ENCODE measurements around the gene UBXN10.

The UBXN10 gene

GRCh38 chr1:20192871-20193411 is 7.0 kb downstream of the UBXN10 start:
- peaks cover 11% of the 10 kb centered on the region for H3K4me1 ChIP-seq (ENCODE audit: control insufficient read depth, insufficient read depth, low read length, poor library complexity, severe bottlenecking)
- no peaks in the 10 kb centered on the region for H3K36me3 ChIP-seq (ENCODE audit: control insufficient read depth, insufficient read depth, low read length)
- no peaks in the 10 kb centered on the region for H3K9me3 ChIP-seq (ENCODE audit: control insufficient read depth, low read length)
- H3K27ac ChIP-seq (ENCODE audit: low read depth, low read length, severe bottlenecking), result no peak overlapping the region
- 100% methylated on average over 1 of the region's 1 CpG for WGBS, 2 experiments (ENCODE audit: insufficient coverage in 2 of 2)
- H3K4me3 ChIP-seq (ENCODE audit: extremely low read depth, insufficient read depth, low read length, poor library complexity, severe bottlenecking), result no peak overlapping the region

- Histone ChIP-seq H3K4me1 (ENCODE audit: control insufficient read depth, insufficient read depth, low read length, poor library complexity, severe bottlenecking) (peaks cover 2% of the 10 kb centered on the region), H3K27ac (ENCODE audit: low read depth, low read length, severe bottlenecking) (no peak overlapping the region), H3K36me3 (ENCODE audit: control insufficient read depth, insufficient read depth, low read length) (no peaks in the 10 kb centered on the region), H3K9me3 (ENCODE audit: control insufficient read depth, low read length) (no peaks in the 10 kb centered on the region), H3K4me3 (ENCODE audit: extremely low read depth, insufficient read depth, low read length, poor library complexity, severe bottlenecking) (no peak overlapping the region)
- WGBS, 2 experiments (ENCODE audit: insufficient coverage in 2 of 2), result 83 to 85% methylated on average over 2 of the region's 2 CpGs
Observed at GRCh38 chr1:20194224-20194623, 8.3 kb downstream of the UBXN10 start.

GRCh38 chr1:20194757-20195461 is 9.0 kb downstream of the UBXN10 start:
- Histone ChIP-seq H3K36me3 (ENCODE audit: control insufficient read depth, insufficient read depth, low read length) (no peaks in the 10 kb centered on the region), H3K9me3 (ENCODE audit: control insufficient read depth, low read length) (no peaks in the 10 kb centered on the region), H3K4me1 (ENCODE audit: control insufficient read depth, insufficient read depth, low read length, poor library complexity, severe bottlenecking) (no peaks in the 10 kb centered on the region), H3K27ac (ENCODE audit: low read depth, low read length, severe bottlenecking) (no peak overlapping the region), H3K4me3 (ENCODE audit: extremely low read depth, insufficient read depth, low read length, poor library complexity, severe bottlenecking) (no peak overlapping the region)
- 52 to 56% methylated on average over 9 to 10 of the region's 15 CpGs for WGBS, 2 experiments (ENCODE audit: insufficient coverage in 2 of 2)

- no peaks in the 10 kb centered on the region for H3K4me1 ChIP-seq (ENCODE audit: control insufficient read depth, insufficient read depth, low read length, poor library complexity, severe bottlenecking)
- H3K4me3 ChIP-seq (ENCODE audit: extremely low read depth, insufficient read depth, low read length, poor library complexity, severe bottlenecking), result no peak overlapping the region
- H3K9me3 ChIP-seq (ENCODE audit: control insufficient read depth, low read length), result no peaks in the 10 kb centered on the region
- H3K27ac ChIP-seq (ENCODE audit: low read depth, low read length, severe bottlenecking), result no peak overlapping the region
- no peaks in the 10 kb centered on the region for H3K36me3 ChIP-seq (ENCODE audit: control insufficient read depth, insufficient read depth, low read length)
- WGBS, 2 experiments (ENCODE audit: insufficient coverage in 2 of 2), result 87 to 100% methylated on average over 1 to 4 of the region's 4 CpGs
Observed at GRCh38 chr1:20195462-20195780, 9.5 kb downstream of the UBXN10 start.

- Histone ChIP-seq H3K4me1 (ENCODE audit: control insufficient read depth, insufficient read depth, low read length, poor library complexity, severe bottlenecking) (no peaks in the 10 kb centered on the region), H3K27ac (ENCODE audit: low read depth, low read length, severe bottlenecking) (no peak overlapping the region), H3K4me3 (ENCODE audit: extremely low read depth, insufficient read depth, low read length, poor library complexity, severe bottlenecking) (no peak overlapping the region), H3K36me3 (ENCODE audit: control insufficient read depth, insufficient read depth, low read length) (no peaks in the 10 kb centered on the region), H3K9me3 (ENCODE audit: control insufficient read depth, low read length) (no peaks in the 10 kb centered on the region)
- 89 to 92% methylated on average over 5 of the region's 6 CpGs for WGBS, 2 experiments (ENCODE audit: insufficient coverage in 2 of 2)
Observed at GRCh38 chr1:20197329-20197791, 11.5 kb downstream of the UBXN10 start.

GRCh38 chr1:20198296-20198695 is 12.4 kb downstream of the UBXN10 start:
- Histone ChIP-seq H3K36me3 (ENCODE audit: control insufficient read depth, insufficient read depth, low read length) (no peaks in the 10 kb centered on the region), H3K4me1 (ENCODE audit: control insufficient read depth, insufficient read depth, low read length, poor library complexity, severe bottlenecking) (no peaks in the 10 kb centered on the region), H3K4me3 (ENCODE audit: extremely low read depth, insufficient read depth, low read length, poor library complexity, severe bottlenecking) (no peak overlapping the region), H3K27ac (ENCODE audit: low read depth, low read length, severe bottlenecking) (no peak overlapping the region), H3K9me3 (ENCODE audit: control insufficient read depth, low read length) (no peaks in the 10 kb centered on the region)
- no CpG with 5 or more reads among the region's 1 CpG for WGBS, 2 experiments (ENCODE audit: insufficient coverage in 2 of 2)

- Histone ChIP-seq H3K36me3 (ENCODE audit: control insufficient read depth, insufficient read depth, low read length) (no peaks in the 10 kb centered on the region), H3K4me3 (ENCODE audit: extremely low read depth, insufficient read depth, low read length, poor library complexity, severe bottlenecking) (no peak overlapping the region), H3K4me1 (ENCODE audit: control insufficient read depth, insufficient read depth, low read length, poor library complexity, severe bottlenecking) (no peaks in the 10 kb centered on the region), H3K9me3 (ENCODE audit: control insufficient read depth, low read length) (no peaks in the 10 kb centered on the region), H3K27ac (ENCODE audit: low read depth, low read length, severe bottlenecking) (no peak overlapping the region)
- 86 to 100% methylated on average over 4 to 6 of the region's 7 CpGs for WGBS, 2 experiments (ENCODE audit: insufficient coverage in 2 of 2)
Observed at GRCh38 chr1:20198918-20199317, 13.0 kb downstream of the UBXN10 start.

GRCh38 chr1:20199403-20199802 is 13.5 kb downstream of the UBXN10 start:
- H3K4me3 ChIP-seq (ENCODE audit: extremely low read depth, insufficient read depth, low read length, poor library complexity, severe bottlenecking), result no peak overlapping the region
- 77 to 88% methylated on average over 2 to 3 of the region's 3 CpGs for WGBS, 2 experiments (ENCODE audit: insufficient coverage in 2 of 2)
- H3K36me3 ChIP-seq (ENCODE audit: control insufficient read depth, insufficient read depth, low read length), result no peaks in the 10 kb centered on the region
- H3K27ac ChIP-seq (ENCODE audit: low read depth, low read length, severe bottlenecking), result no peak overlapping the region
- H3K4me1 ChIP-seq (ENCODE audit: control insufficient read depth, insufficient read depth, low read length, poor library complexity, severe bottlenecking), result no peaks in the 10 kb centered on the region
- H3K9me3 ChIP-seq (ENCODE audit: control insufficient read depth, low read length), result no peaks in the 10 kb centered on the region

- H3K27ac ChIP-seq (ENCODE audit: low read depth, low read length, severe bottlenecking), result no peak overlapping the region
- no peaks in the 10 kb centered on the region for H3K9me3 ChIP-seq (ENCODE audit: control insufficient read depth, low read length)
- no peaks in the 10 kb centered on the region for H3K36me3 ChIP-seq (ENCODE audit: control insufficient read depth, insufficient read depth, low read length)
- no peak overlapping the region for H3K4me3 ChIP-seq (ENCODE audit: extremely low read depth, insufficient read depth, low read length, poor library complexity, severe bottlenecking)
- no peaks in the 10 kb centered on the region for H3K4me1 ChIP-seq (ENCODE audit: control insufficient read depth, insufficient read depth, low read length, poor library complexity, severe bottlenecking)
- 95 to 100% methylated on average over 2 of the region's 2 CpGs for WGBS, 2 experiments (ENCODE audit: insufficient coverage in 2 of 2)
Observed at GRCh38 chr1:20199840-20200239, 13.9 kb downstream of the UBXN10 start.

- WGBS, 2 experiments (ENCODE audit: insufficient coverage in 2 of 2), result 93 to 100% methylated on average over 1 to 2 of the region's 2 CpGs
- Histone ChIP-seq H3K9me3 (ENCODE audit: control insufficient read depth, low read length) (no peaks in the 10 kb centered on the region), H3K27ac (ENCODE audit: low read depth, low read length, severe bottlenecking) (no peak overlapping the region), H3K4me1 (ENCODE audit: control insufficient read depth, insufficient read depth, low read length, poor library complexity, severe bottlenecking) (no peaks in the 10 kb centered on the region), H3K4me3 (ENCODE audit: extremely low read depth, insufficient read depth, low read length, poor library complexity, severe bottlenecking) (no peak overlapping the region), H3K36me3 (ENCODE audit: control insufficient read depth, insufficient read depth, low read length) (no peaks in the 10 kb centered on the region)
Observed at GRCh38 chr1:20200966-20201365, 15.1 kb downstream of the UBXN10 start.

GRCh38 chr1:20202166-20202565 is 16.3 kb downstream of the UBXN10 start:
- no peak overlapping the region for H3K4me3 ChIP-seq (ENCODE audit: extremely low read depth, insufficient read depth, low read length, poor library complexity, severe bottlenecking)
- no peak overlapping the region for H3K27ac ChIP-seq (ENCODE audit: low read depth, low read length, severe bottlenecking)
- 91 to 95% methylated on average over 4 to 5 of the region's 5 CpGs for WGBS, 2 experiments (ENCODE audit: insufficient coverage in 2 of 2)
- no peaks in the 10 kb centered on the region for H3K36me3 ChIP-seq (ENCODE audit: control insufficient read depth, insufficient read depth, low read length)
- H3K4me1 ChIP-seq (ENCODE audit: control insufficient read depth, insufficient read depth, low read length, poor library complexity, severe bottlenecking), result no peaks in the 10 kb centered on the region
- no peaks in the 10 kb centered on the region for H3K9me3 ChIP-seq (ENCODE audit: control insufficient read depth, low read length)

Data from mesodermal cell (in vitro differentiated cells).